A549 (cell line): ENCODE results near the gene DDB1.

Experiments used
- CEBPB ChIP-seq, 2 experiments: fragments of >200 bp in 1 of 2; sonication (Bioruptor Twin) in 1 of 2; formaldehyde crosslinking in 1 of 2; IDR thresholded peaks; 2 replicates each; pipeline ENCODE4 v1.6.1; 2012 to 2016
- CHD2 ChIP-seq: fragments of 150-350 bp; IDR thresholded peaks from 2 replicates; pipeline ENCODE4 v1.6.1; 2014; ENCODE audit warnings: low read length; ENCODE audit not compliant: partially characterized antibody
- CTCF ChIP-seq: fragments of >200 bp; sonication (Bioruptor Twin); formaldehyde crosslinking; IDR thresholded peaks from 3 replicates; pipeline ENCODE4 v1.5.1; 2016
- ELK1 ChIP-seq: fragments of 150-350 bp; IDR thresholded peaks from 2 replicates; pipeline ENCODE4 v1.6.1; 2014; ENCODE audit warnings: low read depth, mild to moderate bottlenecking, low read length
- JUN ChIP-seq, 2 experiments: fragments of >200 bp; sonication (Bioruptor Twin); formaldehyde crosslinking; IDR thresholded peaks; 2 replicates in 1 of 2; 3 replicates in 1 of 2; pipeline ENCODE4 v1.6.1; 2016 to 2017
- MAZ ChIP-seq: fragments of 150-350 bp; IDR thresholded peaks from 2 replicates; pipeline ENCODE4 v1.6.1; 2014; ENCODE audit warnings: antibody characterized with exemption, low read depth, low read length, borderline replicate concordance
- POLR2A ChIP-seq: IDR thresholded peaks from 2 replicates; pipeline ENCODE4 v1.6.1; 2012; ENCODE audit warnings: mild to moderate bottlenecking, low read length
- RAD21 ChIP-seq, 2 experiments: fragments of >200 bp in 1 of 2; sonication (Bioruptor Twin) in 1 of 2; formaldehyde crosslinking in 1 of 2; IDR thresholded peaks in 1 of 2; conservative IDR thresholded peaks in 1 of 2; 2 replicates in 1 of 2; 3 replicates in 1 of 2; pipeline ENCODE4 v1.6.1; 2012 to 2018; ENCODE audit warnings: inconsistent platforms in 1 of 2
- RFX5 ChIP-seq: fragments of 450-650 bp; IDR thresholded peaks from 2 replicates; pipeline ENCODE4 v1.7.1; 2014; ENCODE audit warnings: antibody characterized with exemption, mild to moderate bottlenecking, moderate library complexity
- USF2 ChIP-seq: fragments of 450-650 bp; IDR thresholded peaks from 2 replicates; pipeline ENCODE4 v1.6.1; 2014; ENCODE audit warnings: antibody characterized with exemption

GRCh38 chr11:61357894-61358239, 25.0 kb upstream of the DDB1 start:
- TF ChIP-seq POLR2A (no peak), CTCF (no peak), CHD2 (no peak), CEBPB (IDR thresholded peaks at IDR 0.05) (no peak), JUN (IDR thresholded peaks at IDR 0.05) (no peak), USF2 (no peak), MAZ (no peak), ELK1 (no peak), RAD21 (conservative IDR thresholded peaks at IDR 0.05 in 1 of 2, IDR thresholded peaks at IDR 0.05 in 1 of 2) (no peak), RFX5 (no peak)
